Smooth muscle cell (in vitro differentiated cells): ENCODE measurements around the gene MKNK2. TPM values are rescaled to one million over a fixed set of nuclear protein-coding genes. Genes with fewer than 3 reads are reported as not detected.

ENCODE experiments used
- DNase-seq: peaks from one replicate; lab custom pipeline; 2025; ENCODE audit not compliant: unreplicated experiment; lab: John Stamatoyannopoulos, UW
- H2AFZ ChIP-seq: fragments of 200-600 bp; sonication (generic); 2 replicates; pipeline ENCODE4 v1.6.0; 2016; ENCODE audit warnings: antibody characterized with exemption, low read depth, mild to moderate bottlenecking
- H3F3A ChIP-seq: fragments of 200-600 bp; sonication (generic); 2 replicates; pipeline ENCODE4 v1.6.0; 2017; ENCODE audit warnings: antibody characterized with exemption, low read depth
- H3K27ac ChIP-seq: fragments of 200-600 bp; sonication (generic); 2 replicates; pipeline ENCODE4 v1.5.1; 2016; ENCODE audit warnings: low read depth, mild to moderate bottlenecking
- H3K27me3 ChIP-seq: fragments of 200-600 bp; sonication (generic); 2 replicates; pipeline ENCODE4 v1.6.1; 2016; ENCODE audit warnings: low read depth, mild to moderate bottlenecking
- H3K36me3 ChIP-seq: fragments of 200-600 bp; sonication (generic); 2 replicates; pipeline ENCODE4 v1.5.1; 2016; ENCODE audit warnings: low read depth
- H3K4me1 ChIP-seq: fragments of 200-600 bp; sonication (generic); 2 replicates; pipeline ENCODE4 v1.5.1; 2016; ENCODE audit warnings: low read depth
- H3K4me2 ChIP-seq: fragments of 200-600 bp; sonication (generic); 2 replicates; pipeline ENCODE4 v1.6.0; 2016; ENCODE audit warnings: mild to moderate bottlenecking
- H3K4me3 ChIP-seq: fragments of 200-600 bp; sonication (generic); 2 replicates; pipeline ENCODE4 v1.5.1; 2016; ENCODE audit warnings: mild to moderate bottlenecking
- H3K79me2 ChIP-seq: fragments of 200-600 bp; sonication (generic); 2 replicates; pipeline ENCODE4 v1.6.0; 2016; ENCODE audit warnings: low read depth, mild to moderate bottlenecking
- H3K9ac ChIP-seq: fragments of 200-600 bp; sonication (generic); 2 replicates; pipeline ENCODE4 v1.6.0; 2016; ENCODE audit warnings: low read depth
- H3K9me3 ChIP-seq: fragments of 200-600 bp; sonication (generic); replicated peaks from 2 replicates; pipeline ENCODE4 v1.5.1; 2016; ENCODE audit warnings: low read depth
- H4K20me1 ChIP-seq: fragments of 200-600 bp; sonication (generic); 2 replicates; pipeline ENCODE4 v1.6.0; 2016; ENCODE audit warnings: low read depth
- WGBS: methylation state at CpG from one replicate; pipeline ENCODE4 v1.1.7; 2016; ENCODE audit warnings: low lambda C conversion rate; 5-methylcytosine and 5-hydroxymethylcytosine counted together
- polyA plus RNA-seq: library from polyadenylated mRNA; unstranded; fragments of >200 nt; fragmentation: Nextera tagmentation; extraction: Ambion mirVana; gene quantifications from 2 replicates; pipeline ENCODE4 v1.2.1, GENCODE V29; 2016
- total RNA-seq: library from RNA; depleted of rRNA; stranded (reverse); fragments of >200 nt; gene quantifications from 2 replicates; pipeline ENCODE4 v1.2.3, GENCODE V29; 2014
- TF ChIP-seq, protein P1 (sequence below): fragments of 200-600 bp; sonication (generic); IDR thresholded peaks from 2 replicates; pipeline ENCODE4 v1.5.1; 2017; ENCODE audit warnings: borderline replicate concordance, mild to moderate bottlenecking, antibody characterized with exemption; ENCODE audit not compliant: insufficient read depth, poor library complexity, severe bottlenecking

The MKNK2 gene
- total and polyA plus RNA-seq, 2 experiments from 2014 or later, result 43.6 to 44.7 TPM

- Histone ChIP-seq H3K27ac (peak overlapping the region; percentile 98), H3K4me3 (no peak overlapping the region), H3K4me2 (peak overlapping the region; percentile 89), H4K20me1 (no peaks in the 10 kb centered on the region), H3F3A (peaks cover 8% of the 10 kb centered on the region), H3K4me1 (peaks cover 23% of the 10 kb centered on the region), H3K27me3 (no peaks in the 10 kb centered on the region), H3K36me3 (no peaks in the 10 kb centered on the region), H2AFZ (no peak overlapping the region), H3K9ac (peak overlapping the region; percentile 98), H3K9me3 (no peaks in the 10 kb centered on the region), H3K79me2 (no peaks in the 10 kb centered on the region)
- TF ChIP-seq, protein P1, sequence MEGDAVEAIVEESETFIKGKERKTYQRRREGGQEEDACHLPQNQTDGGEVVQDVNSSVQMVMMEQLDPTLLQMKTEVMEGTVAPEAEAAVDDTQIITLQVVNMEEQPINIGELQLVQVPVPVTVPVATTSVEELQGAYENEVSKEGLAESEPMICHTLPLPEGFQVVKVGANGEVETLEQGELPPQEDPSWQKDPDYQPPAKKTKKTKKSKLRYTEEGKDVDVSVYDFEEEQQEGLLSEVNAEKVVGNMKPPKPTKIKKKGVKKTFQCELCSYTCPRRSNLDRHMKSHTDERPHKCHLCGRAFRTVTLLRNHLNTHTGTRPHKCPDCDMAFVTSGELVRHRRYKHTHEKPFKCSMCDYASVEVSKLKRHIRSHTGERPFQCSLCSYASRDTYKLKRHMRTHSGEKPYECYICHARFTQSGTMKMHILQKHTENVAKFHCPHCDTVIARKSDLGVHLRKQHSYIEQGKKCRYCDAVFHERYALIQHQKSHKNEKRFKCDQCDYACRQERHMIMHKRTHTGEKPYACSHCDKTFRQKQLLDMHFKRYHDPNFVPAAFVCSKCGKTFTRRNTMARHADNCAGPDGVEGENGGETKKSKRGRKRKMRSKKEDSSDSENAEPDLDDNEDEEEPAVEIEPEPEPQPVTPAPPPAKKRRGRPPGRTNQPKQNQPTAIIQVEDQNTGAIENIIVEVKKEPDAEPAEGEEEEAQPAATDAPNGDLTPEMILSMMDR, result no peak
- DNase-seq, result no peak
- WGBS, result 87% methylated on average over 27 of the region's 27 CpGs
Measured at GRCh38 chr19:2058570-2059421, 7.8 kb upstream of the MKNK2 start.

- 93% methylated on average over 23 of the region's 23 CpGs for WGBS
- H3K4me2 ChIP-seq, result no peak overlapping the region
- DNase-seq, result no peak
Measured at GRCh38 chr19:2057484-2058469, 6.7 kb upstream of the MKNK2 start.

DNA sequence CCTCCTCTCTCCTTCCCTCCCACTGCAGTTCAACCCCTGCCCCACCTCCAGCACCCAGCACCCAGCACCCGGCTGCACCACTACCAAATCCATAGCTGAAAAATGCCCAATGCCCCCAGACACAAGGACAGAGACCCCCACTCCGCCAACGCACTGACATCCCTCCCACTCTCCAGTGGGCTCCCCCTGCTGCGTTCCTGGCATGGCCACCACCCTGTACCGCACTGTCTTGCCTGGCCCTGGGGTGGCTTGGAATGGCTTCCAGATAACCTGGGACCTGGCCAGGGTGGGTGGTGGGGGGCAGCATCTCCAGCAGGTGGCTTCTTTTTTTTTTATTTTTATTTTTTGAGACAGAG lies 5.8 kb upstream of the MKNK2 start:
- WGBS, result 79% methylated on average over 5 of the region's 5 CpGs
- Histone ChIP-seq H3K4me3 (no peak overlapping the region), H3K4me1 (peaks cover 23% of the 10 kb centered on the region), H3K9me3 (no peaks in the 10 kb centered on the region), H3K27me3 (no peaks in the 10 kb centered on the region), H3K36me3 (no peaks in the 10 kb centered on the region), H3F3A (peaks cover 8% of the 10 kb centered on the region), H3K27ac (no peak overlapping the region), H2AFZ (no peak overlapping the region), H3K4me2 (no peak overlapping the region), H4K20me1 (no peaks in the 10 kb centered on the region), H3K9ac (no peak overlapping the region), H3K79me2 (no peaks in the 10 kb centered on the region)
- TF ChIP-seq, protein P1, result no peak
- no peak for DNase-seq

More at GRCh38 chr19:2057484-2058469, 6.7 kb upstream of the MKNK2 start:
- Histone ChIP-seq H3K9me3 (no peaks in the 10 kb centered on the region), H3K9ac (no peak overlapping the region), H4K20me1 (no peaks in the 10 kb centered on the region), H3K27ac (peak overlapping the region; percentile 98), H3K4me1 (peaks cover 23% of the 10 kb centered on the region), H3F3A (peaks cover 8% of the 10 kb centered on the region), H3K27me3 (no peaks in the 10 kb centered on the region), H3K79me2 (no peaks in the 10 kb centered on the region), H3K4me3 (no peak overlapping the region), H2AFZ (no peak overlapping the region), H3K36me3 (no peaks in the 10 kb centered on the region)
- TF ChIP-seq, protein P1, result no peak
